ENCODE measurements around the gene RIN1.

Gene RIN1

GRCh38 chr11:66366844-66367477 is 30.7 kb upstream of the RIN1 start:
- no peak overlapping the region for H3K27ac ChIP-seq
- H3K9me3 ChIP-seq (ENCODE audit: control insufficient read depth, low read length): no peaks in the 10 kb centered on the region
- H3K4me2 ChIP-seq (ENCODE audit: low read length): no peak overlapping the region
- H3K4me3 ChIP-seq (ENCODE audit: low read depth, low read length): no peak overlapping the region
- H3K79me2 ChIP-seq: no peaks in the 10 kb centered on the region
- H2AFZ ChIP-seq: no peak overlapping the region
- TF ChIP-seq CTCF (IDR thresholded peaks at IDR 0.05): no peak
- no peaks in the 10 kb centered on the region for H3K36me3 ChIP-seq (ENCODE audit: control insufficient read depth, insufficient read depth, low read length)
- no peak overlapping the region for H3K9ac ChIP-seq
- no peaks in the 10 kb centered on the region for H3K27me3 ChIP-seq (ENCODE audit: control insufficient read depth, insufficient read depth, low read length)
- H3K4me1 ChIP-seq: no peaks in the 10 kb centered on the region

- Histone ChIP-seq H3K4me3 (ENCODE audit: low read depth, low read length) (no peak overlapping the region), H3K36me3 (ENCODE audit: control insufficient read depth, insufficient read depth, low read length) (no peaks in the 10 kb centered on the region), H3K79me2 (no peaks in the 10 kb centered on the region), H2AFZ (no peak overlapping the region), H3K27ac (no peak overlapping the region), H3K27me3 (ENCODE audit: control insufficient read depth, insufficient read depth, low read length) (no peaks in the 10 kb centered on the region), H3K9ac (no peak overlapping the region), H3K4me1 (no peaks in the 10 kb centered on the region), H3K4me2 (ENCODE audit: low read length) (no peak overlapping the region), H3K9me3 (ENCODE audit: control insufficient read depth, low read length) (no peaks in the 10 kb centered on the region)
- TF ChIP-seq CTCF (IDR thresholded peaks at IDR 0.05): no peak
These were observed 29.7 kb upstream of the RIN1 start for GRCh38 chr11:66365711-66366619.

- TF ChIP-seq CTCF (IDR thresholded peaks at IDR 0.05): no peak
- no peaks in the 10 kb centered on the region for H3K4me1 ChIP-seq
- no peak overlapping the region for H3K4me2 ChIP-seq (ENCODE audit: low read length)
- H3K9ac ChIP-seq: no peak overlapping the region
- no peaks in the 10 kb centered on the region for H3K79me2 ChIP-seq
- H3K36me3 ChIP-seq (ENCODE audit: control insufficient read depth, insufficient read depth, low read length): no peaks in the 10 kb centered on the region
- no peaks in the 10 kb centered on the region for H3K27me3 ChIP-seq (ENCODE audit: control insufficient read depth, insufficient read depth, low read length)
- H2AFZ ChIP-seq: no peak overlapping the region
- H3K27ac ChIP-seq: no peak overlapping the region
- H3K9me3 ChIP-seq (ENCODE audit: control insufficient read depth, low read length): no peaks in the 10 kb centered on the region
- no peak overlapping the region for H3K4me3 ChIP-seq (ENCODE audit: low read depth, low read length)
These were observed 28.9 kb upstream of the RIN1 start for GRCh38 chr11:66365166-66365565.

- Histone ChIP-seq H3K4me1 (no peaks in the 10 kb centered on the region), H3K27me3 (ENCODE audit: control insufficient read depth, insufficient read depth, low read length) (no peaks in the 10 kb centered on the region), H3K27ac (no peak overlapping the region), H3K36me3 (ENCODE audit: control insufficient read depth, insufficient read depth, low read length) (no peaks in the 10 kb centered on the region), H3K9me3 (ENCODE audit: control insufficient read depth, low read length) (no peaks in the 10 kb centered on the region), H3K79me2 (no peaks in the 10 kb centered on the region), H2AFZ (no peak overlapping the region), H3K9ac (no peak overlapping the region), H3K4me2 (ENCODE audit: low read length) (no peak overlapping the region), H3K4me3 (ENCODE audit: low read depth, low read length) (no peak overlapping the region)
- peak; percentile 28 for TF ChIP-seq CTCF (IDR thresholded peaks at IDR 0.05)
These were observed 27.7 kb upstream of the RIN1 start for GRCh38 chr11:66363805-66364535.

Data from parathyroid adenoma (tissue), 2 donors.